Nucleus accumbens (tissue), 56 donors: ENCODE results near the gene MGLL.
"Not testable (repeated sequence)": the region's sequence is repeated elsewhere in the genome, so short reads cannot be mapped to it uniquely, and the experiment has no call there.

Source experiments
- DNase-seq, 56 donors: peaks; one replicate each; lab custom pipeline; 2025; lab: John Stamatoyannopoulos, UW

MGLL gene

GRCh38 chr3:127715532-127715931, 106.8 kb downstream of the MGLL start:
- DNase-seq = no peak

- DNase-seq = no peak
Observed at GRCh38 chr3:127714866-127715265, 107.4 kb downstream of the MGLL start.

GRCh38 chr3:127714125-127714571, 108.2 kb downstream of the MGLL start:
- DNase-seq = no peak

- DNase-seq = no peak
Observed at GRCh38 chr3:127712881-127713771, 109.2 kb downstream of the MGLL start.

GRCh38 chr3:127712461-127712860, 109.9 kb downstream of the MGLL start:
- no peak for DNase-seq

- no peak for DNase-seq
Observed at GRCh38 chr3:127711896-127712295, 110.4 kb downstream of the MGLL start.

- no peak for DNase-seq
Observed at GRCh38 chr3:127711021-127711695, 111.2 kb downstream of the MGLL start.

- DNase-seq = no peak
Observed at GRCh38 chr3:127710155-127710941, 112.0 kb downstream of the MGLL start.

- DNase-seq = no peak
Observed at GRCh38 chr3:127709320-127710060, 112.8 kb downstream of the MGLL start.

GRCh38 chr3:127708837-127709236, 113.5 kb downstream of the MGLL start:
- DNase-seq = no peak

- DNase-seq = peak in 4 of 56 donors; percentile 19 to 32 (median 22)
Observed at GRCh38 chr3:127707851-127708411, 114.4 kb downstream of the MGLL start.

GRCh38 chr3:127706785-127707351, 115.4 kb downstream of the MGLL start:
- no peak for DNase-seq

- no peak for DNase-seq
Observed at GRCh38 chr3:127706312-127706711, 116.0 kb downstream of the MGLL start.

GRCh38 chr3:127704840-127705239, 117.5 kb downstream of the MGLL start:
- not testable (repeated sequence) for DNase-seq

GRCh38 chr3:127702151-127702578, 120.2 kb downstream of the MGLL start:
- DNase-seq = no peak

GRCh38 chr3:127701280-127701911, 120.9 kb downstream of the MGLL start:
- no peak for DNase-seq

- DNase-seq = no peak
Observed at GRCh38 chr3:127700406-127700805, 121.9 kb downstream of the MGLL start.

GRCh38 chr3:127699416-127700300, 122.7 kb downstream of the MGLL start:
- DNase-seq = no peak
